ENCODE measurements around the gene SVOP.

The SVOP gene

GRCh38 chr12:108858311-108859074, 162.4 kb downstream of the SVOP start:
- Histone ChIP-seq H2AFZ (ENCODE audit: low read depth, low read length, severe bottlenecking) (peak overlapping the region; percentile 90), H3K79me2 (ENCODE audit: insufficient read depth, low read length) (no peaks in the 10 kb centered on the region), H3K9me3 (ENCODE audit: insufficient read depth, low read length) (0 out of 2 replicates have a peak, but pooled peaks cover 5% of the 10 kb centered on the region), H3K4me2 (ENCODE audit: low read depth, low read length, poor library complexity, severe bottlenecking) (peak overlapping the region; percentile 51), H3F3A (ENCODE audit: insufficient read depth) (0 out of 2 replicates have a peak, but pooled peaks cover 4% of the 10 kb centered on the region), H3K36me3 (ENCODE audit: low read length) (no peaks in the 10 kb centered on the region), H3K9me2 (replicated peaks; ENCODE audit: insufficient read depth, low read length) (no peaks in the 10 kb centered on the region), H3K4me3 (ENCODE audit: insufficient read depth, low read length, poor library complexity, severe bottlenecking) (peak overlapping the region; percentile 55), H3K27ac (ENCODE audit: low read depth, low read length) (no peak overlapping the region), H3K9ac (ENCODE audit: low read length) (peak overlapping the region; percentile 59), H3K27me3 (ENCODE audit: low read length) (no peaks in the 10 kb centered on the region), H4K20me1 (ENCODE audit: low read depth, low read length) (no peaks in the 10 kb centered on the region)
- TF ChIP-seq EZH2phosphoT487 (conservative IDR thresholded peaks at IDR 0.05; ENCODE audit: low read length) (no peak), CTCF (IDR thresholded peaks at IDR 0.05; ENCODE audit: insufficient read depth, low read length, poor library complexity, severe bottlenecking) (no peak)

Data from SU-DHL-6 (cell line).